ENCODE data around the gene MAST4.

MAST4 gene

DNA sequence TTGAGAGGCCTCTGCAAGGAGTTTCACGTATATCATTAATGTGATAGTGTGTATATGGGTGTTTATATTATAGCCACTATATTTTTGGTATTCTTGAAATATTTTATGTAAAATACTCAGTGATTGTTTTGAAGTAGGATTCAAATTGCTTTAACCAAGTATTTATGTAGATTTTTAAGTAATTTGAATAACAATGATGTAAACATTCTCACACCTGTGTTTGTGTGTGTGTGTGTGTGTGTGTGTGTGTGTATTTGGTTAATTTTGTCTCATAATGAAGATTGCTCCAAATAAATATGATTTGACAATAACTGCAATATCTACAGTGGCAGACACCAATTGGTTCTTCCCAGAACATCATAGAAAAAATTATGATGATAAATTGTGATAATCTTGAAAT is 307.0 kb downstream of the MAST4 start:
- TF ChIP-seq, protein P1, sequence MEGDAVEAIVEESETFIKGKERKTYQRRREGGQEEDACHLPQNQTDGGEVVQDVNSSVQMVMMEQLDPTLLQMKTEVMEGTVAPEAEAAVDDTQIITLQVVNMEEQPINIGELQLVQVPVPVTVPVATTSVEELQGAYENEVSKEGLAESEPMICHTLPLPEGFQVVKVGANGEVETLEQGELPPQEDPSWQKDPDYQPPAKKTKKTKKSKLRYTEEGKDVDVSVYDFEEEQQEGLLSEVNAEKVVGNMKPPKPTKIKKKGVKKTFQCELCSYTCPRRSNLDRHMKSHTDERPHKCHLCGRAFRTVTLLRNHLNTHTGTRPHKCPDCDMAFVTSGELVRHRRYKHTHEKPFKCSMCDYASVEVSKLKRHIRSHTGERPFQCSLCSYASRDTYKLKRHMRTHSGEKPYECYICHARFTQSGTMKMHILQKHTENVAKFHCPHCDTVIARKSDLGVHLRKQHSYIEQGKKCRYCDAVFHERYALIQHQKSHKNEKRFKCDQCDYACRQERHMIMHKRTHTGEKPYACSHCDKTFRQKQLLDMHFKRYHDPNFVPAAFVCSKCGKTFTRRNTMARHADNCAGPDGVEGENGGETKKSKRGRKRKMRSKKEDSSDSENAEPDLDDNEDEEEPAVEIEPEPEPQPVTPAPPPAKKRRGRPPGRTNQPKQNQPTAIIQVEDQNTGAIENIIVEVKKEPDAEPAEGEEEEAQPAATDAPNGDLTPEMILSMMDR (conservative IDR thresholded peaks at IDR 0.05; ENCODE audit: control insufficient read depth, insufficient read depth, low read depth, low read length) = no peak
- no peak overlapping the region for H3K4me3 ChIP-seq (ENCODE audit: control insufficient read depth, low read depth, low read length)
- no peak for DNase-seq (ENCODE audit: low read depth)

DNA sequence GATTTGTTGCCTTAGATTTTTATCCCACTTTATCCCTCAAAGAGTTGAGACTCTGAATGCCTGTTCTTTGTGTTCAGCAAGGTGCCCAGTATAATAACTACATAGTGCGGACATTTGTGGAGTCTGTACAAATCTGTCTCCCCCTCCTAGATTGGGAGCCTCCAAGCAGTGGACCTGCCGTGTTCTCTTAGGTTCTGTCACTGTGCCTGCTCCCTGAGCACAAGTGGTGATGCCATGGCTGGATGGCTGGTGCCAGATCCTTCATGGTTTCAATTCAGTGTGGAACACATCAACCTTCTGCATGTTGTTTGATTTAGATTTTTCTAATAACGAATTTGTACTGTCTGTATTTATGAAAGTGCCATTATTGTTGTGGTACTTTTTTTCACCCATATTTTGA is 307.5 kb downstream of the MAST4 start:
- DNase-seq (ENCODE audit: low read depth) = no peak
- TF ChIP-seq, protein P1 (conservative IDR thresholded peaks at IDR 0.05; ENCODE audit: control insufficient read depth, insufficient read depth, low read depth, low read length) = no peak
- H3K4me3 ChIP-seq (ENCODE audit: control insufficient read depth, low read depth, low read length) = no peak overlapping the region

DNA sequence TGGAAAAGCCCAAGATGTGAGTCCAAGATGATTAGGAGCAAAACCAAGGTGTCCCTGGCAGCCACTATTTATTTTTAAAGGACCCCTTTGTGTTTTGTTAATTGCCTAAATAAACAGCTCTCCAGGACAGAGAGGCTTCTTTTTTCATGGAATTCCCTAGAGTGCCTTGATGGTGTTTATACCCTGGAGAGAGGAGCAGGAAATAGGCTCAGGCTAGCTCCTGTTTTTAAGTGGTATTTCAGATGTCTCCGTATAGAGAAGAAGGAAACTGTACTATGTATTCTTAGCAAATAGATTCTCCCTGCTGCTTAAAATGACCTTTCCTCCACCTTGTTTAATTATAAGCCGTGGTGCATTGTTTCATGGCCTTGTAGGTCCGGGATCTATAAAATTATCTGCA is 308.0 kb downstream of the MAST4 start:
- no peak overlapping the region for H3K4me3 ChIP-seq (ENCODE audit: control insufficient read depth, low read depth, low read length)
- TF ChIP-seq, protein P1 (conservative IDR thresholded peaks at IDR 0.05; ENCODE audit: control insufficient read depth, insufficient read depth, low read depth, low read length) = no peak

DNA sequence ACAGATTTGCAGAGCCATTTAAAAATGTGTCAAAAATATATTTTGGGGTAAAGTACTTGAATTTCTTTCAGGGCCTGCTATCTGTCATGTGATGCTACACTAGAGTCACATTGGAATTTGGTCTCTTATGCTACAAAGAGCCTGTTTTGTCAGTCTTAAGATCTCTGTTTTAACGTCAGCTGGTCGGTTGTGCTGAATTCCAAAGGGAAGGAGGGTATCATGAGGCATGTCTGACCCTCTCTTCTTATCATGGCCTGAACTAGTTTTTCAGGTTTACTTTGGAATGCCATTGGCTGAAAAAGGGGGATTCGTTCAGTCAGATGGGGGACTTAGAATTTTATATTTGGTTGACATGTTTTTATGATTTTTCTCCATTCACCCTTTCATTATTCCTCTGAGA is 309.8 kb downstream of the MAST4 start:
- TF ChIP-seq, protein P1 (conservative IDR thresholded peaks at IDR 0.05; ENCODE audit: control insufficient read depth, insufficient read depth, low read depth, low read length) = no peak
- no peak for DNase-seq (ENCODE audit: low read depth)
- no peak overlapping the region for H3K4me3 ChIP-seq (ENCODE audit: control insufficient read depth, low read depth, low read length)

More for the DNA sequence above, 308.0 kb downstream of the MAST4 start:
- DNase-seq (ENCODE audit: low read depth) = no peak

DNA sequence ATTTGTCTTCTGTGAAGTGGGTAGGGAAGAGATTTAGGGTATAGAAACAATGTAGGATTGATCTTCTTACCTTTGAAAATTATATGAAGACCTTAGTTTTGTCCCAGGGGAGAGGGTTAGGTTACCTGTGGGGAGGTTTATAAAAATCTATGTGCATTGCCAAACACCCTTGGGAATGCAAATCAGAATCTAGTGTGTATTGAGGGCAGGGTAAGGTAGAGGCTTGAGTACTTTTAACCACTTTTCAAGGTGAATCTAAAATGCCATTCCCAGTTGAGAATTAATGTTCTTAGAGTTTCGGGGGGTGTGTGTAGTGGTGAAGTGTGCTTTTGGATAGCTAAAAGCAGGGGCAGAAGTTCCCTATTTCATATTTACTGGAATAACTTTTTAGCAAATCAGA is 312.0 kb downstream of the MAST4 start:
- H3K4me3 ChIP-seq (ENCODE audit: control insufficient read depth, low read depth, low read length) = no peak overlapping the region
- no peak for DNase-seq (ENCODE audit: low read depth)
- TF ChIP-seq, protein P1 (conservative IDR thresholded peaks at IDR 0.05; ENCODE audit: control insufficient read depth, insufficient read depth, low read depth, low read length) = no peak

DNA sequence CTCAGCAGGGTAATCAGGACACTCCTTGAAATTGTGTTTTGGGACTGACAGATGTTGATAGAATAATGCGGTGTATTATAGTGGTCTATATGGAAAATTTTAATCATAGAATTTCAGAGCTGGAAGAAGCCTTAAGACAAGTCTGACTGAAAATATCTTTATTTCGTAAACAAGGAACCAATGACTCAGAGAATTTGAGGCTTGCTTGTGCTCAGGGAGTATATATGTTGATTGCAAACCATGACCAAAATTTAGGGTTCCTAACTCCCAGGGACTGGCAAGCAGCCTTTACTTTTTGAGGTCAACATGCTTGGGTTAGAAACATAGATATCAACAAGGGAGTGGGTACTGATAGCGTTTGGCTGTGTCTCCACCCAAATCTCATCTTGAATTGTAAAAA is 313.2 kb downstream of the MAST4 start:
- TF ChIP-seq, protein P1 (conservative IDR thresholded peaks at IDR 0.05; ENCODE audit: control insufficient read depth, insufficient read depth, low read depth, low read length) = no peak
- no peak overlapping the region for H3K4me3 ChIP-seq (ENCODE audit: control insufficient read depth, low read depth, low read length)
- DNase-seq (ENCODE audit: low read depth) = no peak

DNA sequence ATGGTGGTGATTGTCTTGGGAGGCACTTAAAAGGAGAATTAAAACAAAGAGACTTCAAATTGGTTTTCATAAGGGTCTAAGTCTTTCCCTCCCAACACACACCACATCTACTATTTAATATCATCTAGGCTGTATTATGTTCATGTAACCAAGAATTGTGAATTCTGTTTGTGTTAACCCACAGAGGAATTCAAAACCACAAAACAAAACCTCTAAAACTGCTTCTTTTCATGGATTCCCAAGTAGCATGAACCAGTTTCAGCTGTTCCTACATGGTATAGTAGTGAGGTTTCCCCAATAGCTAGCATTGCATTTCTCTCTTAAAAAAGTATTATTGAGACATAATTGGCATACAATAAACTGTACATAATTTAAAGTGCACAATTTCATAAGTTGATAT is 316.6 kb downstream of the MAST4 start:
- H3K4me3 ChIP-seq (ENCODE audit: control insufficient read depth, low read depth, low read length) = no peak overlapping the region
- TF ChIP-seq, protein P1 (conservative IDR thresholded peaks at IDR 0.05; ENCODE audit: control insufficient read depth, insufficient read depth, low read depth, low read length) = no peak
- no peak for DNase-seq (ENCODE audit: low read depth)
